Prostate gland (tissue), 2 donors: ENCODE results near the gene C19orf85. TPM values are rescaled to one million over a fixed set of nuclear protein-coding genes. Genes with fewer than 3 reads are reported as not detected.

ENCODE experiments used
- DNase-seq: peaks from one replicate; pipeline ENCODE4 v3.0.0-alpha.2; 2019; ENCODE audit warnings: low spot score
- H3K27ac ChIP-seq, 2 donors: fragments of 200-600 bp; sonication (generic); 2 replicates each; pipeline ENCODE4 v1.5.1; 2017 to 2019
- H3K27me3 ChIP-seq: fragments of 200-600 bp; sonication (generic); replicated peaks from 2 replicates; pipeline ENCODE4 v1.5.1; 2019; ENCODE audit not compliant: insufficient read depth
- H3K36me3 ChIP-seq, 2 donors: fragments of 200-600 bp; sonication (generic); 1 replicate in 1 of 2; 2 replicates in 1 of 2; pipeline versions ENCODE4 v1.5.1 to v1.8.1; 2017 to 2019
- H3K4me1 ChIP-seq: fragments of 200-600 bp; sonication (generic); replicated peaks from 2 replicates; pipeline ENCODE4 v1.5.1; 2019
- H3K4me3 ChIP-seq, 2 donors: fragments of 200-600 bp; sonication (generic); 2 replicates each; pipeline ENCODE4 v1.5.1; 2017 to 2019
- H3K9me3 ChIP-seq: fragments of 200-600 bp; sonication (generic); 2 replicates; pipeline ENCODE4 v1.5.1; 2017
- POLR2A ChIP-seq: fragments of 450-650 bp; IDR thresholded peaks from one replicate; pipeline ENCODE4 v1.6.1; 2016; ENCODE audit warnings: antibody characterized with exemption, mild to moderate bottlenecking
- POLR2AphosphoS5 ChIP-seq: sonication (generic); formaldehyde crosslinking; IDR thresholded peaks from one replicate; pipeline ENCODE4 v1.6.1; 2017; ENCODE audit warnings: antibody characterized with exemption
- WGBS: methylation state at CpG from one replicate; pipeline ENCODE4 v1.1.5; 2018; 5-methylcytosine and 5-hydroxymethylcytosine counted together
- intact Hi-C: fragments of 100-400 bp; cut with DNase I; formaldehyde crosslinking; loops from one replicate; pipeline ENCODE4 v1.14.2; 2022
- total RNA-seq, 2 donors: library from RNA; depleted of rRNA; stranded (reverse); fragments of >200 nt; gene quantifications; one replicate each; pipeline ENCODE4 v1.1.0, GENCODE V29; 2016
- TF ChIP-seq, protein P1 (sequence below), 4 experiments: fragments of 200-600 bp in 2 of 4; fragments of 450-650 bp in 2 of 4; sonication (generic) in 2 of 4; IDR thresholded peaks; 1 replicate in 3 of 4; 2 replicates in 1 of 4; pipeline ENCODE4 v1.5.1; 2016 to 2019; ENCODE audit warnings: antibody characterized with exemption in 4 of 4, mild to moderate bottlenecking in 2 of 4, moderate library complexity in 2 of 4

The C19orf85 gene
- total RNA-seq, 2 donors from 2014 or later = not detected

DNA sequence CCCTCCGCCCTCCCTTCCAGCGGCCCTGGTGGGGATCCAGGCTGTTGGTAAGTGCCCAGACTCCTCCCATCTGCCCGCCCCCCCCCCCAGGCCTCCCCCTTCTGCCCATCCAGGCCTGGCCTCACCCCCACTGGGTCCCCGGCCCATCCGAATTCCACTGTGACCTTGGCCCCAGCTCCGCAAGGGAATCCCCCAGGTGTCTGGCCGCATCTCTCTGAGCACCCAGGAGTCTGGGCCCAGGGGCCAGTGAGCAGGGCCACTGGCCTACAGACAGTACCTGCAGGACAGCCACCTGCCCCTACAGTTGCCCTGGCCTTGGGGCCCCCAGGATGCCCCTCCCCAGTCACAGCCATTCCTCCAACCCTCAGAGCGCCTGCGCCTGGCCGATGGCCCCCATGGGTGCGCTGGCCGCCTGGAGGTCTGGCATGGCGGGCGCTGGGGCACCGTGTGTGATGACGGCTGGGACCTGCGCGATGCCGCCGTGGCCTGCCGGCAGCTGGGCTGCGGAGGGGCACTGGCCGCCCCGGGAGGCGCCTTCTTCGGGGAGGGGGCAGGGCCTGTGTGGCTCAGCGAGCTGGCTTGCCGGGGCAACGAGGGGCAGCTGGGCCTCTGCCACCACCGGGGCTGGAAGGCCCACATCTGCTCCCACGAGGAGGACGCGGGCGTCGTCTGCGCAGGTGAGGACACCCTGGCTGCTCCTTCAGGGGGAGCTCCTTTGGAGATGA, 24.6 kb upstream of the C19orf85 start:
- no peak for DNase-seq
- no peaks in the 10 kb centered on the region for H3K36me3 ChIP-seq
- intact Hi-C loops = no loop called here
- no peaks in the 10 kb centered on the region for H3K27me3 ChIP-seq
- peaks cover 4% of the 10 kb centered on the region for H3K4me1 ChIP-seq
- H3K9me3 ChIP-seq = no peaks in the 10 kb centered on the region
- no peak overlapping the region for H3K4me3 ChIP-seq
- no peak overlapping the region for H3K27ac ChIP-seq
- TF ChIP-seq POLR2AphosphoS5 = no peak
- TF ChIP-seq POLR2A = no peak
- TF ChIP-seq, protein P1, sequence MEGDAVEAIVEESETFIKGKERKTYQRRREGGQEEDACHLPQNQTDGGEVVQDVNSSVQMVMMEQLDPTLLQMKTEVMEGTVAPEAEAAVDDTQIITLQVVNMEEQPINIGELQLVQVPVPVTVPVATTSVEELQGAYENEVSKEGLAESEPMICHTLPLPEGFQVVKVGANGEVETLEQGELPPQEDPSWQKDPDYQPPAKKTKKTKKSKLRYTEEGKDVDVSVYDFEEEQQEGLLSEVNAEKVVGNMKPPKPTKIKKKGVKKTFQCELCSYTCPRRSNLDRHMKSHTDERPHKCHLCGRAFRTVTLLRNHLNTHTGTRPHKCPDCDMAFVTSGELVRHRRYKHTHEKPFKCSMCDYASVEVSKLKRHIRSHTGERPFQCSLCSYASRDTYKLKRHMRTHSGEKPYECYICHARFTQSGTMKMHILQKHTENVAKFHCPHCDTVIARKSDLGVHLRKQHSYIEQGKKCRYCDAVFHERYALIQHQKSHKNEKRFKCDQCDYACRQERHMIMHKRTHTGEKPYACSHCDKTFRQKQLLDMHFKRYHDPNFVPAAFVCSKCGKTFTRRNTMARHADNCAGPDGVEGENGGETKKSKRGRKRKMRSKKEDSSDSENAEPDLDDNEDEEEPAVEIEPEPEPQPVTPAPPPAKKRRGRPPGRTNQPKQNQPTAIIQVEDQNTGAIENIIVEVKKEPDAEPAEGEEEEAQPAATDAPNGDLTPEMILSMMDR (IDR thresholded peaks at IDR 0.05) = no peak
- WGBS = 50% methylated on average over 31 of the region's 36 CpGs

DNA sequence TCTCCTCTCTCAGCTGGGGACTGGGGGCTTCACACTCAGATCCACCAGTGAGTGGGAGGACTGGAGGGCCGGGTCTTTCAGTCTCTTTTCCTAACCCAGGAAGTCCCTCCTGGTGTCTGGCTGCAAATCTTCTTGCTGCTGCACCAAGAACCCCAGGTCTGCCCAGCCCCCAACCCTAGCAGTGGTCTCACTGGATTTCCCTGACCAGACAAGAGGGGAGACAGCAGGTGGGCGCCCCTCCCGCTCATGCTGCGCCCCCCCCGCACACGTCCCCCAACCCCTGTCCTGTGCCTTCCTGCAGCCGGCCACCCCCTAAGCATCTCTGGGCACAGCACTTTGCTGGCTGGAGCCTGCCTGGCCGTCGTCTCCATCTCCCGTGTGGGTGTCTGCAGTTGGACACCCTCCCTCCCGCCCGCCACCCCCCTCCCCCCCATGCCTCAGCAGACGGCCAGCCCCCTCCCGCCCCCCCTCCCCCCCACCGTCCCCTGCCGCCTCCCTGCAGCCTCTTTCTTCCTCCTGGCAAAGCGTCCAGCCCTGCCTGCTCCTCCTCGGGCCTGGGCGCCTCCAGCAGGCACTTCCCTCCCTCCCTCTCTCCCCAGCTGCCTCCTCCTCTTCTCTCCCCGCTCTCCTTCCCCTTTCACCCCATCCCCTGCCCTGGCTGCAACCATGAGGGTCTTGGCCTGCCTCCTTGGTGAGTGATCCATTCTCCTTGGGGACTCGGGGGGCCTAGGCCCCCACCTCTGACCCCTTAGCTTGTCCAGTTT, 23.6 kb upstream of the C19orf85 start, which contains the start of gene SSC5D:
Gene SSC5D, plus strand, starts transcription at position 513 of the 764 bp plus-strand sequence. Its CDS starts 154 bp downstream, at position 667.
- 17% methylated on average over 19 of the region's 21 CpGs for WGBS
- peaks cover 0 to 2% of the 10 kb centered on the region in 2 donors for H3K36me3 ChIP-seq
- H3K4me3 ChIP-seq = no peak within 1 kb of the TSS
- H3K27ac ChIP-seq = peak within 1 kb of the TSS in 1 of 2 donors; percentile 65
- H3K4me1 ChIP-seq = peaks cover 4% of the 10 kb centered on the region
- no peaks in the 10 kb centered on the region for H3K27me3 ChIP-seq
- no peaks in the 10 kb centered on the region for H3K9me3 ChIP-seq
- no peak for DNase-seq
- TF ChIP-seq POLR2A = no peak
- no peak for TF ChIP-seq POLR2AphosphoS5
- TF ChIP-seq, protein P1 (IDR thresholded peaks at IDR 0.05) = no peak
- intact Hi-C loops = no loop called here

DNA sequence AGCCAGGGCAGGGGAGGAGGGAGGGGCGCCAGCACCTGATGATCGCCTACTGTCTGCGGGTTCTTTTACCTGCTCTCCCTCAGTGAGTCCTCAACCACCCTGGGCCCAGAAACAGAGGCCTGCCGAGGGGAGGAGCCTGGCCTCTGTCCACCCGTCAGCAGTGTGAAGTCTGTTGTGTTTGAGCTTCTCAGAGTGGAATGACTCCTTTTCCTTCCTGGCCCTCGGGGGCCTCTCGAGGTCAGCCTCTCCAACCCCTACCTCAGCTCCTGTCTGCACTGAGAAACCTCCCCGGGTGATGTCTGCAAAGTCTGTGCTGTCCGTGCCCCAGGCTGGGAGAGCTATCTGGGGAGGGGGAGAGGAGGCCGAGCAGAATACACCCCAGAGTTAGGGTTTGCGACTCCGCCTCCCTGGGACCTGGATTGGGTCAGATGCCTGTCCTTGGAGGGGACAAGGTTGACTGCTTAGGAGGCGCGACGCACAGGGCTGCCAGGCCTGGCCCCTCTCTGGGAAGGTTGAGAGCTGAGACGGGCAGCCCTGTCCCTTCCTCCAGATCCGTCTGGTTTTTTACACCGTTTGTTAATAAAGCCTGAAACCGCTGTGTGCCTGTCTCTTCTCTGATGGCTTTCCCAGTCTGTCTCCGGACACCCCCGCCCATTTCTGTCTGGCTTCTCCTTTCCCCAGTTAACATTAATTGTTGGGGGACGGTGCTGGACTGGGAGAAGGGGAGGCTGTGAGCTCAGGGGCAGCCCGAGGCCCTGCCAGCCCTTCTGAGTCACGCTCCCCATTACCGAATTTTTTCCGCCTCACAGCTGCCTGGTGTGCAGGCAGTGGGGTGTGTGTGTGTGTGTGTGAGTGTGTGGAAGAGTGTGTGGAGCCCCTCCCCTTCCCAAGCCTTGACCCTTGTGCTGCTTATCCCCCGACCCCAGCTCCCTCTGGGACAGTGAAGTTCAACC, 22.7 kb upstream of the C19orf85 start:
- no peak overlapping the region for H3K4me3 ChIP-seq
- no peak for DNase-seq
- H3K27ac ChIP-seq = peak overlapping the region in 1 of 2 donors; percentile 65
- intact Hi-C loops = no loop called here
- H3K36me3 ChIP-seq = peaks cover 0 to 5% of the 10 kb centered on the region in 2 donors
- H3K4me1 ChIP-seq = peaks cover 4% of the 10 kb centered on the region
- TF ChIP-seq POLR2AphosphoS5 = no peak
- TF ChIP-seq POLR2A = no peak
- TF ChIP-seq, protein P1 (IDR thresholded peaks at IDR 0.05) = no peak
- 43% methylated on average over 27 of the region's 27 CpGs for WGBS
- no peaks in the 10 kb centered on the region for H3K9me3 ChIP-seq
- no peaks in the 10 kb centered on the region for H3K27me3 ChIP-seq

DNA sequence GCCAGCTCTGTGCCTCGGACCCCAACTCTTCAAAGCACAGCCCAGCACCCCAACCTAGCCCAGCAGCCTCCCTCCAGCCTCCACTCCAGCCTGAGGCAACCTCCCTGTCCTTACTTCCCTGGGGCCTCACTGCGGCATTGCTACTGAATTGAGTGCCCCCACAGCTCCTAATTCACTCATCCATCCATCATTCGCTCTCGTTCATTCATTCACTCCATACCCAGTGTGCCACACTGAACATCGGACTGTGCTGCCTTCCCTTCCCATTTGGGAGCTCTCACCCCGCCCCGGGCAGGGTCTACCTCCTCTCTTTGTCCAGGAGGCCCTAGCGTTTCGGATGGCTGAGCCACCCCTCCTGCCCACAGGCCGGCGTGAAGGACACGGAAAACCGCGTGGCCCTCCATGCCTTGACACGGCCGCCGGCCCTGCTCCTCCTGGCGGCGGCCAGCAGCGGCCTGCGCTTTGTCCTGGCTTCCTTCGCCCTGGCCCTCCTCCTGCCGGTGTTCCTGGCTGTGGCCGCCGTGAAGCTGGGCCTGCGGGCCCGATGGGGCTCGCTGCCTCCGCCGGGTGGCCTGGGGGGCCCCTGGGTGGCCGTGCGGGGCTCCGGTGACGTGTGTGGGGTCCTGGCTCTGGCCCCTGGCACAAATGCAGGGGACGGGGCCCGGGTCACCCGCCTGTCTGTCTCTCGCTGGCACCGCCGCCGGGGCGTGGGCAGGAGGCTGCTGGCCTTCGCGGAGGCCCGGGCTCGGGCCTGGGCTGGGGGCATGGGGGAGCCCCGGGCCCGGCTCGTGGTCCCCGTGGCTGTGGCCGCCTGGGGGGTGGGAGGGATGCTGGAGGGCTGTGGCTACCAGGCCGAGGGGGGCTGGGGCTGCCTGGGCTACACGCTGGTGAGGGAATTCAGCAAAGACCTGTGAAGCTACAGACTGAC, 21.8 kb upstream of the C19orf85 start:
- no peaks in the 10 kb centered on the region for H3K27me3 ChIP-seq
- peaks cover 0 to 5% of the 10 kb centered on the region in 2 donors for H3K36me3 ChIP-seq
- intact Hi-C loops = no loop called here
- H3K4me1 ChIP-seq = peaks cover 4% of the 10 kb centered on the region
- H3K27ac ChIP-seq = peak overlapping the region in 1 of 2 donors; percentile 65
- 73% methylated on average over 45 of the region's 53 CpGs for WGBS
- no peak overlapping the region for H3K4me3 ChIP-seq
- TF ChIP-seq POLR2AphosphoS5 (no peak), POLR2A (no peak)
- TF ChIP-seq, protein P1 (IDR thresholded peaks at IDR 0.05) = no peak
- DNase-seq = no peak
- no peaks in the 10 kb centered on the region for H3K9me3 ChIP-seq
